Measurements from ENCODE around the gene SSTR5.

The SSTR5 gene

DNA sequence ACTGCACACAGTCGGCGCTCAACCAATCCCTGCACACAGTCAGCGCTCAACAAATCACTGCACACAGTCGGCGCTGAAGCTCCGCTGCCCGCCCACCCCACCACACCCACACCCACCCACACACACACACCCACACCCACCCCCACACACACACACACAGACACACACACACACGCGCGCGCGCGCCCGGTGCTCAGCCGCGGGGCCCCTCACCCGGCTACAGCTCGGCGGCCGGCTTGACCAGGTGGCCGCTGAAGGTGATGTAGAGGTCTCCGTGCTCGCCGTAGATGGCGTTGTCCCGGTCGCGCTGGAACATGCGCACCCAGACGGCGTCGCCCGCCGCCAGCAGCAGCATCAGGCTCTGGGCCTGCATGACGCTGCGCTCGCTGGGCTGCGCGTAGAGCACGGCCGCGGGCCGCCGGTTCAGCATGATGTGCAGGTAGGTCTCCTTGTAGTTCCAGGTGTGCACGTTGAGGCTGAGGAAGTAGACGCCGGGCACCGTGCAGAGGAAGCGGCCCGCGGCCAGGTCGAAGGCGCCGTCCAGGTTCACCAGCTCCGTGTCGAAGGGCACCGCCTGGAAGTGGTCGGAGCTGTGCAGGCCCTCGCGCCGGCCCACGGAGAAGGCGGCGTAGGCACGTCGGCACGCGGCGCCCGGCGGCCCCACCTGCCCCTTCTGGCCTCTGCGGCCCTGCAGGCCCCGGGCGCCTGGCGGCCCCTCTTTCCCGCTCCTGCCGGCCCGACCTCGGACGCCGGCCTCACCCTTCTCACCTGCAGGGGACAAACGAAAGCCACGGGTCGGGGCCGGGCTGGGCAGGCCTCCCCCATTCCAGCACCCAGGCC lies 21.0 kb downstream of the SSTR5 start:
- DNase-seq, result peak; percentile 66

DNA sequence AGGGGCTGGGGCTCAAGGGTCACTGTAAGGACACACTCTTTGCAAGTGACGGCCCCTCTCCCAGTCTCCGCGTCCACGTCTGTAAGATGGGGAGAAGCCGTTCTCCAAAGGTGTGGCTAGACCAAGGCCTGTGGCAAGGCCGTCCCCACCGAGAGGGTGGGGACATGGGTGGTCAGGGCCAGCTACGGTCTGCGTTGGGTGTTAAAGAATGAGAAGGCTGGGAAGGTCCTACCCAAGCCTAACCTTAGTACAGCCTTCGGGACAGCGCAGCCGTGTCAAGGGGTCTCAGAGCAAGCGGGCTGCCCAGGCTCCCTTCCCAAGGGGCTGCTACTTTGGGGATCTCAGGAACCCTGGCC lies 21.6 kb downstream of the SSTR5 start:
- DNase-seq, result no peak

DNA sequence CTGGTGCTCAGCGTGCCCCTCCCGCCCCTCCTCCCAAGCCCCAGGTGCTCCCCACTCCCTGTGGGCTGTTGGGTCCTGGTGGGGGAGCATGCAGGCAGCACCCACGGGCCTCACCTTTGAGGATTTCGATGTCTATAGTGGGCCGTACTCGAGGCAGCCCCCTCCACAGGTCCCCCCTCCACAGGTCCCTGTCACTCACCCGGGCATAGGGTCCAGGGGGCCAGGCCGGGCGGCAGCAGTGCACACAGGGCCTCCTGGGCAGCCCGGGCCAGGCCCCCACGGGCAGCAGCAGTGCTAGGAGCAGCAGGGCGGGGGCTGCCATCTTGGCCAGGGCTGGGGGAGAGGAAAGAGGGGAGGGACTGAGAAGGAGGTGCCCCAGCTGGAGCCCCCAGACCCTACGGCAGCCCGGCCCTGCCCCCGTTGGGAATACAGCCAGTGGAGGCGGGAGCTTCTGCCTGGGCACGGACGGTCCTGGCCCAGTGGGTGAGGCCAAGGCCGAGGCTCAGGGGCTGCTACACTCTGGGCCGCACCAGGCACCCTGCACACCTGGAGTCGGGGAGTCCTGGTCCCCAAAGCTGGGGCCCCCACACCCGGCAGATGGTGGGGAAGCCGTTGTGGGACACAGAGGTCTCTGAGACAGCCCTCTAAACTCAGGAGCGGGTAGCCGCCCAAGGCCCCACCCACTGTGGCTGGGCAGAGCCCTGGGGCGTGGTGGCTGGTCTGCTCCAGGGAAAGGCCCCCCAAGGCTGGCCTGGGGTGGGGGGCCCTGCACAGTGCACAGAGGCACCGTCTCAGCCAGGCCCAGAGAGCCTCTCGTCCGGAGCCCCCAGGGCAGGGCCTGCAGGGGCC lies 22.3 kb downstream of the SSTR5 start:
- DNase-seq, result no peak

DNA sequence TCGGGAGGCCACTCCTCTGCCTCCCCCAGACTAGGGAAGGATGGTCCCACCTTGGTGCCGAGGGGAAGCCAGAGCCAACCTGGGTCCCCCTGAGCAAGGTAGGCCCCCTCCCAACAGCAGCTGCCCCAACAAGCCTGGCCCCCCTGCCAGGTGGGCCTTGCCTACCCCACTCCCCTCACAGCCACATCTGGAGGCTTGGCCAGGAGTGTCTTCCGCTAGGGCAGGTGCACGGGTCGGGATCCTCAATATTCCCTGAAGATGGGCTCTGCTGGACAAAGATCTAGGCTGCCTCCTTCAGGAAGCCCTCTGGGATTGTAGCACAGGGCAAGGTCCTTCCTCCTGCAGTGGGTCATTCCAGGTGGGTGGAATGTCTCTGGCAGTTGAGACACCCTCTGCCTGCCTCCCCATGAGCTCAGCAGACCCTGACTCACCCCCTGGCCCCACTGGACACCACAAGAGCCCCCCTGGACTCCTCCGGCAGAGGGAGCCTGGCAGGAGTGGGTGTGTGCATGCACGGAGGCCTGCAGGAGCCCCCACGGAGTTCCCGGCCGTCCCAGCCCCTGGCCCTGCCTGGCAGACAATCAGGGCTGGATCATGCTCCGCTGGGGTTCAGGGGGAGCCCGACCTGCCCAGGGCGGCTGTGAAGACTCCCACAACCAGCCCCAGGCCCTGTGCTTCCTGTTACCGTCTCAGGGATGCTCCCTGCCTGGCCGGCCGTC lies 23.1 kb downstream of the SSTR5 start:
- no peak for DNase-seq

DNA sequence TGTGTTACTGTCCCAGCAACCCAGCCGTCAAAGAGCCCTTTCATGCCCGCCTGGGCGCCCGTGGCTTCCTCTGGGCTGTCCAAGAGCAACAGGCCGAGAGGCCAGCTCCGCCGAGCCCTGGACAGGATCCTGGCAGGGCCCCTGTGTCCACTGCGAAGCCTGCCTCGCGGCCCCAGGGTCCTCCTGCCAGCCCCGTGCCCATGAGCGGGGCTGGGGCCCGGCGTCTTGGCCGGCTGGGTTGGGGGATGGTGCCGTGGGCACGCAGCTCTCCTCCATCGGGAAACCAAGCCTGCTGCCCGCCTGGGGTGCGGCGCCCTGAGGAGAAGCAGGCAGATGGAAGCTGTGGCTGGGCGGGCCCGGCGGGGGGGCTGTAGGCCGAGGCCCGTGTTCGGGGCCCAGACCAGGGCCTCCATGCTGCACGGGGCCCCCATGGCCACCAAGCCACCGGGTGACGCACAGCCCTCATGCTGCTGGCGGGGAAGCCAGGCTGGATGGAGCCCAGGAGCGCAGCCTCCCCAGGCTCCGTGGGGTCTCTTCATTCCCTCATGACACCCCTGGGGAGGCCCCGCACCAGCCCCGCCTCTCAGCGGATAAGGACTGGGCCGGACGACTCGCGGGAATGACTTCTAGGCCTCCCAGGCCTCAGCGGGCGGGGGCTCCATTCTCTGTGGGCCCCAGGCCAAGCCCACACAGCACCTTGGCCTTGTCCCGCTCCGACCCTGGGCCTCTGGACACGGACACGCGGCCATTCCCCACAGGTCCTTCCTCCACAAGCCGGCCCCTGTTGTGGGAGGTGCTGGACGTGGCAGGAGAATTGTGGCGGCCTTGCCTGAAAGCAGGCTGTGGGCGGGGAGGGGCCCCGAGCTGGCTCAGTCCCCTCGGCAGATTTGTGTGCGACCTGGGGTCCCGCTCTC lies 23.9 kb downstream of the SSTR5 start, which contains the start of gene C1QTNF8:
TSS of gene C1QTNF8 (minus strand) at position 76 of the 914 bp plus-strand sequence. CDS start 1,322 bp downstream, outside the sequence.
- no peak for DNase-seq

DNA sequence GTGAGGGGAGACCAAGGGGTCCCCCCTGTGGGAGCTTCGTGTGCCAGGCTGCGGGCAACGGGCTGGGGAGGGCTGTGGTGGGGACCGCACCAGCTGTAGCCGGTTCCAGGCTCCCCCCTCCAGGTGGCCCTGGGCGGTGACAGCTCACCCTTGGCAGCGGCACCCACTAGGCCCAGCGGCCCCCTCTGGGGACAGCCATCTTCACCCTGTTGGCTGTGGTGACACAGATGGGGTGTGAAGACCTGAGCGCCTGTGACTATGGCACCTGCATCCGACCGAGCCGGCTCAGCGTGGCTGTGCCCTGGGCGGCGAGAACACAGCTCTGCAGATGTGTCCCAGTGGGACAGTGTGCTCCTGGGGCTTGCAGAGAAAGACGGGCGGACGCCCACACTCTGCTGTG lies 24.6 kb downstream of the SSTR5 start:
- DNase-seq, result no peak

DNA sequence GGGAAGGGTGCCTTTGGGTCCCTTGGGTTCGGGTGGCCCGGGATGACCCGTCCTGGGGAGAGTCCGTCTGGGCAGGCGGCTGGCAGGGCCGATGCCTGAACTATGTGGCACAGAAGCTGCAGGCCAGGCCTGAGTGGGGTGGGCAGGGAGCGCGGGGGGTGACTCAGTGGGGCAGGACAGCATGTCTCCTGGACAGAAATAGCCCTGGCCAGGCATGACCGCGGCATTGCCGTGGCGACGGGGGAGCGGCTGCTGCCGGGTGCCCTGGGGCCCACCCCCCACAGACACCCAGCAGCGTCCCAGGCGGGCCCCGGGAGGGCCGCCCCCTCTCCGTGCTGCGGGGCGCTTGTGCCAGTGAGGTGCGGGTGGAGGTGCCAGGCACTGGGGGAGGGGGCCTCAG lies 25.3 kb downstream of the SSTR5 start:
- DNase-seq, result no peak

DNA sequence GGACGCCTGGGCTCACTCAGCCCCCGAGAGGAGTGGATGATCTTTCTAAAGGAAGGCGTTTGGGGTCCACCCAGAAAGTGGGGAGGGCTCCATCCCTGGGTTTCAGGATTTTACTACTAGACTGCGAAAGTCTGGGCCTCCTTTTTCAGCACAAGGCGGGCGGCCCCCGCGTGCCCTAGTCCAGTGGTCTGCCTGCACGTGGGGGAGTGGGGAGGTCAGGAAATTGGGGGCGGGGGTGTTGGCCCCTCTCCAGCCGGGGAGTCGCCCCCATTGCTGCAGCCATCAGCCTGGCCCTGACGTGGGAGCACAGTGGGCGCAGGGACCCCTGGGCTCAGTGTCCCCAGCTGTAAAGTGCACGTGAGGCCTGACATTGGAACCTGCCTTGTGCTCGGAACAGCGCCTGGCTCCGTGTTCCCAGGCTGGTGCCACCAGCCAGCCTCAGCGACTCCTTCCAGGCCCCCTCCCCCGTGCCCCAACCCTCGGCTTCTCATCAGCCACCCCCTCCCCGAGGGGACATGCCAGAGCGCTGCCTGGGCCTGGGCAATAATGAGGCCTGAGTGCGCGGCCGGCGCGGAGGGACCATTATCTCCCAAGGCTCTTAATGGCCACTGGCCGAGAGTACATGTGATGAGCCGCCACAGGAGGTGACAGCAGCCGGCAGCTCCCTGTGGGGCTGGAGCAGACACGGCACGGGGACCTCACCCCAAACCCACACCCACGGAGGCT lies 25.9 kb downstream of the SSTR5 start:
- peak; percentile 73 for DNase-seq

DNA sequence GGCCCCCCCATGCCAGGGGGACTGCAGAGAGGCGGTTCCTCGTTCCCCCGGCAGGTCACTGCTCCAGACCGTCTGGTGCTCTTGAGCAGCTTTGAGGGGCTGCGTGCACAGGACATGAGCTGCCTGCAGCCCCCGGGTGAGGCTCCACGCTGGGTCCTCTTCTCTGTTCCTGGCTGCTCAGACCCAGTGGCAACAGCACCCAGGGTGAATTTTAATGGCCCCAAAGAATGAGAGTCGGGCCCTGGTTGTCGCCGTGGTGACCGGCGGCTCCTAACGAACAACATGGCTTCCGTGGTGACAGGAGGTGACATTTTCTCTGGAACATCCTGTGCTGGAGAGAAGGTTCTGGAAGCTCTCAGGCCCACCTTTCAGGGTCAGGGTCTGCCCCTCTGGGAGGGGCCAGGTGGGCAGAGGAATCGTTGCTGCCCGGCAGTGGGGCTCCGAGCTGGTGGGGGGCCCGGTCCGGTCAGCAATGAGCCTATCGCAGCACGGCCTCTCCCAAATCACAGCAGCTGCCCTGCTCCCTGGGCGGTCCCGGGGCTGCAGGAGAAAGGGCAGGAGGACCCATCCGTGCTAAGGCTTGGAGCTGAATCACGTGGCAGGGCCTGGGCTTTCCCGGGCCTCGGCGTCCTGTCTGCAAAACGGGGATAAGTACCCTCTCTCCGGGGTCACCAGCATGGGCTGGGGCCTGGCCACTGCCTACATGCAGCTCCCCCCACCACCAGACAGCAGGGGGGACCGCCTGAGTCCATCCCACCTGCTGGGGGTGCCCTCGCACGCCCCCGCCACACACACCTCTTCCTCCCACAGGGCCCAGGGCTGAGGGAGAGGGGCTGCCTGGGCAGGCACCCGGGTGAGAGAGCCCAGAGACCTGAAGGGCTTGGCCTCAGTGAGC lies 26.9 kb downstream of the SSTR5 start:
- no peak for DNase-seq

DNA sequence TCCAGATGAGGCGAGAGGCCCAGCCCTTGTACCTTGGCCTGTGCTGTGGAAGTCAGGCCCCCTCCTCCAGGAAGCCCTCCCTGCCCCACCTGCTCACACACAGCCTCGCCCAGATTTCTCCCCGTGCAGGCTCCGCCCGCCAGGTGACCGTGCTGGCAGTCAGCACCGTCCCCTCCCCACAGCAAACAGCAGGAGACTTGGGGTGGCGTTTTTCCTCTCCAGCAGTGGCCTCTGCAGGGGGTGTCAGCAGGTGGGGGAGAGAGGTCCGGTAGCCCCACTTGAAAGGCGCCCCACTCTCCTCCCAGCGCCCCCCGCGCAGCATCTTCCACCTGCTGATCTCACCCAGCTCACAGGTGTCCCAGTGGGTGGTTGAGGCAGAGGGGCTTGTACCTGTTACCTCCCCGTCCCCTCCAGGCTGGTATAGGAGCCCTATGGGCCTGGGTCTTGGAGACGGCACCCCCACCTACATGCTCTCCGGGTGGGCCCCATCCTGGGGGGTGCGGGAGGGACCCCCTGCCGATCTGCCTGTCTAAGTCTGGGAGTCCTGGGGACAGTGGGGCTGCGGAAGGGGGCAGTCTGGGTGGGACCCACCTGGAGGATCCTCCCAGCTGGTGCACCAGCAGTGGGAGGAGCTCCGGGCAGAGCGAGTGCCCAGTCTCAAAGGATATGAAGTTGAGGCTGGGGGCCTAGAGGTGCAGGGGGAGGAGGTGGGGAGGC lies 27.7 kb downstream of the SSTR5 start:
- DNase-seq, result no peak

DNA sequence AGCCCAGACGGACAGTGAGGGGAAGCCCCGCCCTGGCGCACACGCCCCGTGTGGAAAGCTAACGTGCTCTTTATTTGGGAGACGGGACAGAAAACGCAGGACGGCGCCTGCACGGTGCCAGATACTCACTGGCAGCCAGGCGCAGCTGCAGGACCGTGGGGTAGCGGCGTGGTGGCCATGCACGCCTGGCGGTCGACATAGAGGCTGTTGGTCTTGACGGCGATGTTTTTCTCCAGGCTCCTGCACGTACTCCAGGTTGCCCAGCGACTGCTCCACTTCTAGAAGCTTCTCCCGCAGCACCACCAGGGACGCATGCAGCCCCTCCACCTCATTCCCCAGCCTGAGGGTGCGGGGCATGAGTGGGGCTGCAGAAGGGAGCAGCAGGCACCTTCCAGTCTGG lies 28.6 kb downstream of the SSTR5 start:
- peak; percentile 39 for DNase-seq

DNA sequence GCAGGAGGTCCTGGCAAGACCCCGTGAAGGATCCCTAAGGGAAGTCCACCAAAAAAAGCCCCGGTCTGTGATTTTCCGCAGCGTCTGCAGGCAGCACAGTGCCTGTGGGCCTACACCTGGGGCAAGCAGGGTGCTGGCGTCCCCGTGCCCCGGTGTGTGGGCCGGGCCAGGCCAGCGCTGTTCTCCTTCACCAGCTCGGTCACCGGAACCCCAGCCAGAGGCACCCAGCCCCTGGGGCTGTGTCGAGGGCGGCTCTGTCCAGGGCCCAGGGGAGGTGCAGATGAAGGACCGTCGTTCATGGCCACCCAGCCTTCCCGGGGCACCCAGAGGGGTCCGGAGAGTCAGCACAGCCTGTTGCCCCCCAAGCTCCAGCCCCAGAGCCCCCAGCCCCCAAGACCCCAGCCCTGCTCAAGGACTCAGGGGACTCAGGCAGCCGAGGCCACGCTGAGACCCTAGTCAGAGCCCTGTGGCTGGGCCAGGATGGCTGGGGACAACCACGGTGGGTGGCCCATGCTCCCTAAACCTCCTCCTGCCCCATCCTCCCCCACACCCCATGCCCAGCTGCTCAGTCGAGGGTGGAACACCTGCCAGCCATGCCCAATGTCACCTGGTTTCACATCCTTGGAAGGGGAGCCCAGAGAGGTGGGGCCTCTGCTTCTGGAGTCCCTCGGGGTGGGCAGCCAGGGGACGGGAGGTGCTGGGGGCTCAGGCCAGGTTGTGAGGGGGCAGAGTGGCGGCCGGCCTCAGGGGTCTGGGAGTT lies 29.2 kb downstream of the SSTR5 start:
- no peak for DNase-seq

DNA sequence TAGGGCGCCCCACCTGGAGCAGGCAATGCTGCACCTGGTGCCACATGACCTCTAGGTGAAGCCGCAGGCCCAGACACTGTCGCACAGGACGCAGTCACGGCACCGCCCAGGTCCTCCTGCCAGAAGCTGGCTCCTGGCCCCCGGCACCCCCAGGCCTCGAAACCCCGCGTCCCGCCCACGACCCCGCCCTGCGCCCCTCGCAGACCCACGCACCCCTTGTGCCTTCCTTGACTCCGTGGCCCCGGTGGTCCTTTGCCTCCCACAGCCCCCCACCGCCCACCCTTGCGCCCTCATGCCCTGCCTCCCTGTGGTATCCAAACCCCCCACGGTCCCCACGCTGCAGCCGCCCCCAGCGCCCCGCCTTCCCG lies 29.8 kb downstream of the SSTR5 start:
- DNase-seq, result no peak

DNA sequence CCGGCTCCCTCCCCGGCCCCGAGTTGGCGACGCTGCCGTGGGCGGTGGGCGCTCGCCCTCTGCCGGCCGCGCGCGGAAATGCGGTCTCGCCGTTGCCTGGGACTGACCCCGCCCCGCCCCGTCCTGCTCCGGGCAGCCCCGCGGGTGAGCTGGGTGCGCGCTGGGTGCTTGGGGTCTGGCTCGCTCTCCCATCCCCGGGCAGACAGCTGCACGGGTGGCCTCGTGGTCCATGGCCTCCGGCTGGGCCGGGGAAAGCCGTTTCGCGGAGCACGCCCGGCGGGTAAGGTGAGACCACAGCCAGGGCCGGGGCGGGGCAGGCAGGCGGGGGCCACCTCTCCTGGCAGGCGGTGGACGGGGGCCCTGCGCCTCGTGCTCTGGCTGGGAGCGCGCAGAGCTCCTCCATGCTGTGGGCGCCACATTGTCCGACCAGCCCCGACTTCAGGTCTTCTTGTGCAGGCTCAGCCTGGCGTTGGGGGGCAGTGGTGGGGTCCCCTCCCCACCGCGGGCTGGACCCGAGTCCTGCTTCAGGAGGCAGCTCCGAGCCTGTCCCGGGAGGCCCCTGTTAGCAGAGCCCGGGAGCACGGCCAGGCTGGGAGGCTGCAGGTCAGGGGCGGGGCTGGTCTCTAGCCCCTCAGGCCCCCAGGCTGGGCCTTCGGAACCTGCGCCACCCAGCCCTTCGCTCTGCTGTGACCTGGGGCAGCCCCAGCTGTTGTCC lies 30.5 kb downstream of the SSTR5 start:
- DNase-seq, result peak; percentile 82

DNA sequence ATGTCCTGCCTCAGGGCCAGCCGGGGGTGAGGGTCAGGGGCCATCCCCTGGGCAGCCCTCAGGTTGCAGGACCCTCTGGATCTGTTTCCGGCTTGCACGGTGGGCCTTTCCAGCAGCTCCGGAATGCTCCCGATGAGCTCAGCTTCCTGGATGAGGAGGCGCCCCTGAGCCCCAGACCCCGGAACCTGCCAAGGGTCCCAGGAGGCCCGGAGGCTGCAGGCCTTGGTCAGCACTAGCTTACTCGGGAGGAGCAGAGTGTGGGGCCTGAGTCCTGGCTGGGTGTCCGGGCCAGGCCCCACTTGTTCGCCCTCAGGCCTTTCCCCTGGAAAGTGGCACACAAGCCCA lies 31.1 kb downstream of the SSTR5 start:
- no peak for DNase-seq

DNA sequence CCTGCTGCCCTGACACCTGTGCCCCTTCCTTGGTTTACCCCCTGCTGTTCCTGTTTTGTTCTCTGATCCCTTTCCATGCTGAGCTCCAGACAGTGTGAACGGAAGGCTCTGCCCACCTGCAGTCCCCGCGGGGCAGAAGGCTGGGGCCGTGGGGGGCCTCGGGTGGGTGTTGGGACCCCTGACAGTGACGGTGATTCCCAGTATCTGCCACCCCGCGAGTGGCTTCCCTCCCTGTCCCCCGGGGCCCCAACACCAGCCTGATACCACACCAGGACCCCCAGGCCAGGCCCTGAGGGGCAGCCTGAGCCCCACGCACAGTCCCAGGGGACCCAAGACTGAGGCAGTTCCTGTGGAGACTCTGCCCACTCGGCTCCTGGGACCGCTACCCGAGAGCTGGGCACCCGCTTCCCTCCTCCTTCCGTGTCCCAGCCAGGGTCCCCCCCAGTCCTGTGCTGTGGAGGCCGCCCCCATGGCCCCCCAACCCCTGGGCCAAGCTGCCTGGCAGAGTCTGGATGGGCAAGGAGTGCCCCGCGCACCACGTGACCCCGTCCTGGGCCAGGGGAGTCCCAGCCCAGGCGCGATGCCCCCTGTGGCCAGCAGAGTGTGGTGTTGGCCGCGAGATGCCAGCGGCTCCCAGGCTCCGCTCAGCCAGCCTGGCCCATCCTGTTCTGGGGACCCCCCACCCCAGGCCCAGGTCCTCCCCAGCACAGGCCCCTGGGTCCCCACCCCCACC lies 33.5 kb downstream of the SSTR5 start:
- peak; percentile 85 for DNase-seq

DNA sequence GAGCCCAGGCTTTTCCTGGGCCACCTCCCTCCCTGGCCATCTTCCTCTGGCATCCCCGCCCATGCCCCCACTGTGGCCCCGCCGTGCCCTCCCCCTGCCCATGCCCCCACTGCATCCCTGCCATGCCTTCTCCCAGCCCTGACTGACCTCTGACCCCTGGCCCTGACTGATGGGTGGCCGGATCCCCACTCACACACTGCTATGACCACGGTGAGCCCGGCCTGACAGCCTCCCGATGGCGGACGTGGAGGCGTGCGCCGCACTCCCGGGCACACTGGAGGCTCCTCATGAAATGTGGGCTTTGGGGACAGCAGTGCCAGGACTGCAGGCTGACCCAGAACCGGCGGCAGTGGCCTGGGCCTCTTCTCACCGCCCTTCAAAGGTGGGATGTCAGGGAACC lies 34.1 kb downstream of the SSTR5 start:
- no peak for DNase-seq

DNA sequence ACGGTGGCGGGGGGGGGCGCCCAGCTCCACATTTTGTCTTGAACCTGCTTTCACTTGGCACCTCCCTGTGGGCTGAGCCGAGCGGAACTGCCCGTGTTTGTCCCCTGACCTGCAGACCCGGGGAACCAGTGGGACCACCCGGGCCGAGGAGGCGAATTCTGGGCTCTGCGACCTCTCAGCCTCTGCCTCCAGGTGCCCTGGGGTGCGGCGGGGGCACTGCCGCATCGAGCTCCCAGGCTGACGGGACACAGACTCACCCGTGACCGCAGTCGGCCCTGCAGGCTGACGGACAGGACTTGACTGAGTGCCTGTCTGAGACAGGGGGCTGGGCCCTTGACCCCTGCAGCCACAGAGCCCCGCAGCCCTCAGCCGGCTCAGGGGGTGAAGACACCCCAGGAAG lies 34.6 kb downstream of the SSTR5 start:
- DNase-seq, result no peak

Measured in retina (tissue), 1 donor.